Sigmoid colon (tissue), 4 donors: ENCODE measurements around the gene RASL10A.

Source experiments
- EP300 ChIP-seq, 4 donors: sonication (generic); formaldehyde crosslinking; IDR thresholded peaks; one replicate each; pipeline ENCODE4 v1.6.1; 2017; ENCODE audit warnings: antibody characterized with exemption in 4 of 4
- POLR2A ChIP-seq, 2 donors: fragments of 450-650 bp; IDR thresholded peaks; one replicate each; pipeline ENCODE4 v1.6.1; 2016; ENCODE audit warnings: antibody characterized with exemption in 2 of 2, mild to moderate bottlenecking in 2 of 2, moderate library complexity in 2 of 2
- POLR2AphosphoS5 ChIP-seq, 4 donors: sonication (generic); formaldehyde crosslinking; IDR thresholded peaks; one replicate each; pipeline ENCODE4 v1.6.1; 2017; ENCODE audit warnings: antibody characterized with exemption in 4 of 4
- TF ChIP-seq, protein P1 (sequence below), 4 experiments: fragments of 450-650 bp in 3 of 4; fragments of 200-600 bp in 1 of 4; IDR thresholded peaks; one replicate each; pipeline ENCODE4 v1.5.1; 2016 to 2019; ENCODE audit warnings: antibody characterized with exemption in 4 of 4, mild to moderate bottlenecking in 3 of 4, moderate library complexity in 2 of 4

DNA sequence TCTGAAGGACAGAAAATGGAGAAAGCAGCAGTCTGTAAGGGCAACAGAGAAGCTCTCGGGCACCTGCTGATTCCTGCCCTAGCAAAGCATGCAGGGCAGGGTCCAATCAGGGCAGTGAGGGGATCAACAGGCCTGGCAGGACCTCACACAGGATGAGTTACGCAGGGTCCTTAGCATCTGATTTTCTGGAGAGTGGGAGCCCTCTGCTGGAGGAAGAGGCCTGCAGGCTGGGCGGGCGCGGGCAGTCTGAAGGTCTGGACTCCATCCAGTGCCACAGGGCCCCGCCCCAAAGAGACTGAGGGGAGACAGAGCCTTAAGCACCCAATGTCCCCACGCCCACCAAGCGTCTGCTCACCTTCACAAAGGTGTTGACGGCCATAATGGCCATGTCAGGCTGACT lies 44.0 kb upstream of the RASL10A start:
- TF ChIP-seq POLR2A (IDR thresholded peaks at IDR 0.05), result no peak
- peak in 3 of 4 donors; percentile 16 to 37 (median 28) for TF ChIP-seq POLR2AphosphoS5 (IDR thresholded peaks at IDR 0.05)
- TF ChIP-seq, protein P1, sequence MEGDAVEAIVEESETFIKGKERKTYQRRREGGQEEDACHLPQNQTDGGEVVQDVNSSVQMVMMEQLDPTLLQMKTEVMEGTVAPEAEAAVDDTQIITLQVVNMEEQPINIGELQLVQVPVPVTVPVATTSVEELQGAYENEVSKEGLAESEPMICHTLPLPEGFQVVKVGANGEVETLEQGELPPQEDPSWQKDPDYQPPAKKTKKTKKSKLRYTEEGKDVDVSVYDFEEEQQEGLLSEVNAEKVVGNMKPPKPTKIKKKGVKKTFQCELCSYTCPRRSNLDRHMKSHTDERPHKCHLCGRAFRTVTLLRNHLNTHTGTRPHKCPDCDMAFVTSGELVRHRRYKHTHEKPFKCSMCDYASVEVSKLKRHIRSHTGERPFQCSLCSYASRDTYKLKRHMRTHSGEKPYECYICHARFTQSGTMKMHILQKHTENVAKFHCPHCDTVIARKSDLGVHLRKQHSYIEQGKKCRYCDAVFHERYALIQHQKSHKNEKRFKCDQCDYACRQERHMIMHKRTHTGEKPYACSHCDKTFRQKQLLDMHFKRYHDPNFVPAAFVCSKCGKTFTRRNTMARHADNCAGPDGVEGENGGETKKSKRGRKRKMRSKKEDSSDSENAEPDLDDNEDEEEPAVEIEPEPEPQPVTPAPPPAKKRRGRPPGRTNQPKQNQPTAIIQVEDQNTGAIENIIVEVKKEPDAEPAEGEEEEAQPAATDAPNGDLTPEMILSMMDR (IDR thresholded peaks at IDR 0.05), result peak; percentile 53 to 81 (median 70)
- TF ChIP-seq EP300 (IDR thresholded peaks at IDR 0.05), result no peak
